T1000 (cell line): ENCODE measurements around the gene TRAF7.
"Not testable (repeated sequence)": the region's sequence is repeated elsewhere in the genome, so short reads cannot be mapped to it uniquely, and the experiment has no call there.

Experiments used
- DNase-seq: peaks from one replicate; lab custom pipeline; 2025; ENCODE audit warnings: mixed read lengths; lab: John Stamatoyannopoulos, UW

TRAF7 gene

GRCh38 chr16:2122429-2122828, 33.2 kb upstream of the TRAF7 start:
- no peak for DNase-seq

- not testable (repeated sequence) for DNase-seq
Observed at GRCh38 chr16:2122934-2123683, 32.5 kb upstream of the TRAF7 start.

GRCh38 chr16:2123706-2124376, 31.7 kb upstream of the TRAF7 start:
- not testable (repeated sequence) for DNase-seq

GRCh38 chr16:2124377-2124693, 31.2 kb upstream of the TRAF7 start:
- DNase-seq, result not testable (repeated sequence)

- DNase-seq, result peak; percentile 64
Observed at GRCh38 chr16:2124694-2125444, 30.7 kb upstream of the TRAF7 start.

- not testable (repeated sequence) for DNase-seq
Observed at GRCh38 chr16:2125609-2126008, 30.0 kb upstream of the TRAF7 start.

GRCh38 chr16:2126161-2126743, 29.3 kb upstream of the TRAF7 start:
- DNase-seq, result not testable (repeated sequence)

- DNase-seq, result not testable (repeated sequence)
Observed at GRCh38 chr16:2126928-2127556, 28.5 kb upstream of the TRAF7 start.

GRCh38 chr16:2127630-2128280, 27.8 kb upstream of the TRAF7 start:
- not testable (repeated sequence) for DNase-seq

GRCh38 chr16:2129251-2129650, 26.3 kb upstream of the TRAF7 start:
- not testable (repeated sequence) for DNase-seq

GRCh38 chr16:2129890-2130447, 25.6 kb upstream of the TRAF7 start:
- not testable (repeated sequence) for DNase-seq

GRCh38 chr16:2133797-2134196, 21.8 kb upstream of the TRAF7 start:
- DNase-seq, result not testable (repeated sequence)

- DNase-seq, result not testable (repeated sequence)
Observed at GRCh38 chr16:2135071-2135470, 20.5 kb upstream of the TRAF7 start.

GRCh38 chr16:2135770-2136490, 19.7 kb upstream of the TRAF7 start, which contains the start of gene PKD1:
TSS of gene PKD1 (minus strand) at chr16:2135898. CDS start at chr16:2135689, 209 bp downstream.
- peak; percentile 99 for DNase-seq

- DNase-seq, result no peak
Observed at GRCh38 chr16:2142942-2143877, 12.4 kb upstream of the TRAF7 start.

- no peak for DNase-seq
Observed at GRCh38 chr16:2143878-2144485, 11.6 kb upstream of the TRAF7 start.

GRCh38 chr16:2145843-2146242, 9.7 kb upstream of the TRAF7 start:
- no peak for DNase-seq

GRCh38 chr16:2147378-2147777, 8.2 kb upstream of the TRAF7 start:
- DNase-seq, result no peak
